HG03025 (cell line): ENCODE results near the gene POP5.
"Not testable (repeated sequence)": the region's sequence is repeated elsewhere in the genome, so short reads cannot be mapped to it uniquely, and the experiment has no call there.

ENCODE experiments used
- ATAC-seq: cut with Tn5 transposase; IDR thresholded peaks from one replicate; pipeline ENCODE4 v1.9.1; 2021; ENCODE audit warnings: mild to moderate bottlenecking, moderate library complexity; ENCODE audit not compliant: unreplicated experiment, low FRiP score

Gene POP5, protein sequence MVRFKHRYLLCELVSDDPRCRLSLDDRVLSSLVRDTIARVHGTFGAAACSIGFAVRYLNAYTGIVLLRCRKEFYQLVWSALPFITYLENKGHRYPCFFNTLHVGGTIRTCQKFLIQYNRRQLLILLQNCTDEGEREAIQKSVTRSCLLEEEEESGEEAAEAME

GRCh38 chr12:120580787-120581723, at the start of gene POP5:
Gene POP5, minus strand, starts transcription at chr12:120581402. Its CDS starts 40 bp downstream, at chr12:120581362.
- peak; percentile 80 for ATAC-seq

GRCh38 chr12:120630104-120630892, 49.1 kb upstream of the POP5 start:
- no peak for ATAC-seq

DNA sequence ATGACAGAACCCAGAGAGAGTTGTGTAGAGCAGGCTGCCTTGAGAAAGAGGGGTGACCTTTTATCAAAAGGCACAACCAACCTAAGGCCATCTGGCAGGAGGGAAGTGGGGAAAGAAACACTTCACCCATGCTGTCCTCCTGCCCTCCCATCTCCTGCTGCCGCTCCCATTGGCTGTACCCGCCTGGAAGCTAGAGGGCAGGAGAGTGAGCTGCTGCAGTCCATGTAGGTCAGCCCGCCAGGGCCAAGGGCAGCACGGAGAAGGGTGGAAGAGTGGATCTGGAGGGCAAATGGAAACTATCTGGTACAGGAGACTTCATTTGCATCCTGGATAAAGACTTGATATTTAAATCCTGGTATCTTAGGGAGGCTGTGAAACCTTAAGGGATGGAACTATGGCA, 47.7 kb upstream of the POP5 start:
- ATAC-seq: no peak

DNA sequence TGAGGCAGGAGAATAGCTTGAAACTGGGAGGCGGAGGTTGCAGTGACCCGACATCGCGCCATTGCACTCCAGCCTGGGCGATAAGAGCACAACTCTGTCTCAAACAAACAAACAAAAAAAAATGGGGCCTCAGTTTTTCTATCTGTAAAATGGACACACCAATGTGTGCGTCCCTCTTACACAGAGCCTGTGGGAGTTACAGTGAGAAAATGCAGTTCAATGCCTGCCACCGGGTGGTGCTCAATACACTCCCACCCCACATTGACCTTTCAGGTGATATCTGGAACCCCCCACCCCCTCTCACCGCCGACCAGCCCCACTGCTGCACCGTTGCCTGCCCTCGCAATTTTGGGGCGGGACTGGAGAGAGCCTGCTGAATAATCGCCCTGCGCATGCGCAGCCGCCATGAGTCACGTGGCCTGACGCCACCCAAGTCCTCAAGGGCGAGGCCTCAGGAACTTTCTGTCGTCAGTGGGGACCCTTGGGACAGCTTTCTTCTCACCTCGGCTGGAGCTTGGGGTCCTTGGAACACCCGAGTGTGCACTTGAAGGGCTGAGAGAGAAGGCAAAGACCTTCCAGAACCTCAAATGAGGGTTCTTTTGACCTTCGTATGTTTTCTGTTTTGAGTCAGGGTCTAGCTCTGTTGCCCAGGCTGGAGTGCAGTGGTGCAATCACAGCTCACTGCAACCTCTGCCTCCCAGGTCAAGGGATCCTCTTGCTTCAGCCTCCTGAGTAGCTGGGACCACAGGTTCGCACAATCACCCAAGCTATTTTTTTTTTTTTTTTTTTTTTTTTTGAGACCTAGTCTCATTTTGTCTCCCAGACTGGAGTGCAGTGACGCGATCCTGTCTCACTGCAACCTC, 44.6 kb upstream of the POP5 start:
- no peak for ATAC-seq

DNA sequence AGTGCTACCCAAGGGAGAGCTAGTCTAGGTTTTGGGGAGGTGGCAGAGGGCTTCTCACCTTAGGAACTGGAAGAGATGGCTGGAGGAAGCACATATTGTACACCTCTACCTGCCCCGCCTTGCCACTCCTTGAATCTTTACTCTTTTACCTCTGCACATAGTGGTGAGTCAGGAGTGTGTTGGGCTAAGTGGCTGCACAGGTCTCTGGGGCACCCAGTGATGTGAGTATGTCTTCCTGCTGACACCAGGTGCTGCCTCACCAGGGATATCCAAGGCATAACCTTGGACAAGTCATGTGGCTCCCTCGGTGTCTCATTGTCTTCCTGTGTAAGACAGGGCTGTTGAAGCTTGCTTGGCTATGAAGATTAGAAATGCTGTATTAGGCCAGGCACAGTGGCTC, 39.4 kb upstream of the POP5 start:
- no peak for ATAC-seq

- no peak for ATAC-seq
Observed at GRCh38 chr12:120618954-120619615, 37.9 kb upstream of the POP5 start.

DNA sequence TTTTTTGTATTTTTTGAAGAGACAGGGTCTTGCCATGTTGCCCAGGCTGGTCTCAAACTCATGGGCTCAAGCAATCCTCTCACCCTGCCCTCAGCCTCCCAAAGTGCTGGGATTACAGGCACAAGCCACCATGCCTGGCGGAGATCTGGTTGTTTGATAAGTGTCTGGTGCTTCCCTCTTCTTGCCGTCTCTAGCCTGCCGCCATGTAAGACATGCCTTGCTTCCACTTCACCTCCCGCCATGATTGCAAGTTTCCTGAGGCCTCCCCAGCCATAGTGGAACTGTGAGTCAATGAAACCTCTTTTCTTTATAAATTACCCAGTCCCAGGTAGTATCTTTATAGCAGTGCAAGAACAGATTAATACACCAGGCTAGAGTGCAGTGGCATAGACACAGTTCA, 36.6 kb upstream of the POP5 start:
- ATAC-seq: not testable (repeated sequence)

DNA sequence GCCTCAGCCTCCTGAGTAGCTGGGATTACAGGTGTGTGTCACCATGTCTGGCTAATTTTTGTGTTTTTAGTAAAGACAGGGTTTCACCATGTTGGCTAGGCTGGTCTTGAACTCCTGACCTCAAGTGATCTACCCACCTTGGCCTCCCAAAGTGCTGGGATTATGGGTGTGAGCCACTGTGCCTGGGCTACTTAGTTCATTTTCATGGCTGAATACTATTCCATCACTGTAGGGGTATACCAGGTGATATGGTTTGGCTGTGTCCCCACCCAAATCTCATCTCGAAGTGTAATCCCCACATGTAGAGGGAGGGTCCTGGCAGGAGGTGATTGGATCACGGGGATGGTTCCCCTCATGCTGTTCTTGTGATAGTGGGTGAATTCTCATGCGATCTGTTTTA, 36.0 kb upstream of the POP5 start:
- ATAC-seq: not testable (repeated sequence)

GRCh38 chr12:120614848-120615247, 33.6 kb upstream of the POP5 start:
- ATAC-seq: no peak

DNA sequence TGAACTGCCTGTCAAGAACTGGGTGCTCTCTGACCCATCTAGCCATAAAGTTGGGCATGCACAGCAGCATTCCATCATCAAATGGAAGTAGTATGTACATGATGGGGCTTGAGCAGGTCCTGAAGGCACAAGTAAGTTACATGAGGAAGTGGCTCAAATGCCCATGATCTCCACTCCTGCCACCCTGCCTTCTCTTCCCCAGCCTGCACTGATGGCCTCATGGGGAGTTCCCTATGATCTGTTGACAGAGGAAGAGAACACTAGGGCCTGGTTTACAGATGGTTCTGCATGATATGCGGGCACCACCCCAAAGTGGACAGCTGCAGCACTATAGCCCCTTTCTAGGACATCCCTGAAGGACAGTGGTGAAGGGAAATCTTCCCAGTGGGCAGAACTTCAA, 30.3 kb upstream of the POP5 start:
- ATAC-seq: not testable (repeated sequence)

- no peak for ATAC-seq
Observed at GRCh38 chr12:120610560-120610959, 29.4 kb upstream of the POP5 start.

GRCh38 chr12:120602416-120602815, 21.2 kb upstream of the POP5 start:
- ATAC-seq: not testable (repeated sequence)

DNA sequence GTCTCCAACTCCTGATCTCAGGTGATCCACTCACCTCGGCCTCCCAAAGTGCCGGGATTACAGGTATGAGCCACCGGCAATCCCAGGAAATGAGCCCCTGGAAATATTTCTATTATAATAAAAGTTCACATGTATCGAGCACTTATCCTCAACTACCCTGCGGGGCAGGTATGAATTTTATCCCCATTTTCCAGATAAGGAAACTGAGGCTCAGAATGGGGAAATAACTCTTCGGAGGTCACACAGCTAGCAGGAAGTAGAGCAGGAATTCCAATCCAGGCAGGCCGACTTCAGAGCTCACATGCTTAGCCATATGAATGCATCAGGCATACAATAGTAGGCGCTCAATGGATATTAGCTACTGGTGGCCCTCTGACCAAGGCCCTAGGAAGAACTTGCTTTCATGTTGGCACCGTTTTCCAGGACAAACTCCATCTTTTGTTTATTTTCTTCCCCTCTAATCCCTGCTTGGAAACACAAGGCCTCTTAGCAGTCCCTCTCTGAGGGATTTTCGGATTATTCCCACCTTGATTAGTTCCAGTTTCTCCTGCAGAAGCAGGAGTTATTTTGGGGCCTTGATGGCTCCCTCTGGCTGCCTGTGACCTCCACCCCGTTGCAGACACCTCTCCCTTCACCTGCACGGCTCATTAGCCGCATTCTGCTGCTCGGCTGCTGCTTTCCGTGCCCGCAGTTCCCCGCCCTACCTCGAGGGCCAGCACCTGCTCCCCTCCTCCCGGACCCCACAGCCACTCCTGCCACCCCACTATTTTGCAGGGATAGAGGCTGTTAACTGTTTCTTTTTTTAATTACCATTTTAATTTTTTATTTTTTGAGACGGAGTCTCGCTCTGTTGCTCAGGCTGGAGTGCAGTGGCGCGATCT, 18.7 kb upstream of the POP5 start:
- ATAC-seq: no peak

DNA sequence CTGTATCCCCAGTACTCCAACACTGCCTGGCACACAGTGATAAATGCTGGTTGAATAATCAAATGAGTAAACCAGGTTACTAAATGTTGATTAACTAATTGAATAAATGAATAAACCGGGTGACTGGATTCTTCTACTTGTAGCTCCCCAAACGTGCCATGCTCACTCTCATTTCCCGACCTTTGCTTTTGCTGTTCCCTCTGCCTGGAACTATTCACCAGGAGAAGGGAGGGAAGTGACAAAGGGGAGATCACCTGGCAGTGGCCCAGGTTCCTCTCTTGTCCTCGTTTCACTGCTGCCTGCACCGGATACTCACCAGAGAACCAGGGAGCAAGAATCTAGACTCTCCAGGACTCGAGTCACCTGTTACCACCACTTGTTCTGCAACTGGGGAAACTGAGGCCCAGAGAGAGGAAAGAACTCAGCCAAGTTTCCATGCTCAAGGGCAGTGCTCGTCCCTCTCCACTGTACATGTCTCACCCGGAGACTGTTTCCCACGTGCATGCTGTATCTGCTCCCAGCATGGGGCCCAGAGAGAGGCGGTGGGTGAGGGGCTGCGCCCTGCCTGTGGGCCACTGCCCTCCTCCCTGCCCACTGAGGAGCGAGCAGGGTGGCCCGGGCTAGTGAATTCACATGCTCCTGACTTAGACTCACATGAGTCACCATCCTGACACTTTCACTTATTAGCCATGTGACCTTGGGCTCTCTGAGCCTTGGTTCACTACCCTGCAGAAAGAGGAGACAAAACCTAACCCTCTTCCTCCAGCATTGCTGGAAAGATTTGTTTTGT, 17.7 kb upstream of the POP5 start:
- ATAC-seq: no peak

DNA sequence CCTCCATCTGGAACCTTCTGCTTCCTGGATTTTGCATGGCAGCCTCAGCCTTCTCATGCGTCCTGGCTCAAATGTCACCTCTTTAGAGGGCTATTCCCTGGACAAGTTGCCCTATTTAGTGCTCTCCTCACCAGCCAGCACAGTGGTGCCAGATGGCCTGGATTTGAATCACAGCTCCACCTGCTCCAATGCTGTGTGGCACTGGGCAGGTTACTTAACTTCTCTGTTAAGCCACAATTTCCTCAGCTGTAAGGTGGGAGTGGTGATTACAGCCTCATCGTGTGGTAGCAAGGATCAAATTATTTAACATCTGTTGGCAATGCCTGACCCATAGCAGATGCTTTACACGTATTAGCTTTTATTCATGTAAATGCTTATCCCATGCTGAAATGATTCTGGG, 16.7 kb upstream of the POP5 start:
- ATAC-seq: no peak

- no peak for ATAC-seq
Observed at GRCh38 chr12:120596901-120597300, 15.7 kb upstream of the POP5 start.

DNA sequence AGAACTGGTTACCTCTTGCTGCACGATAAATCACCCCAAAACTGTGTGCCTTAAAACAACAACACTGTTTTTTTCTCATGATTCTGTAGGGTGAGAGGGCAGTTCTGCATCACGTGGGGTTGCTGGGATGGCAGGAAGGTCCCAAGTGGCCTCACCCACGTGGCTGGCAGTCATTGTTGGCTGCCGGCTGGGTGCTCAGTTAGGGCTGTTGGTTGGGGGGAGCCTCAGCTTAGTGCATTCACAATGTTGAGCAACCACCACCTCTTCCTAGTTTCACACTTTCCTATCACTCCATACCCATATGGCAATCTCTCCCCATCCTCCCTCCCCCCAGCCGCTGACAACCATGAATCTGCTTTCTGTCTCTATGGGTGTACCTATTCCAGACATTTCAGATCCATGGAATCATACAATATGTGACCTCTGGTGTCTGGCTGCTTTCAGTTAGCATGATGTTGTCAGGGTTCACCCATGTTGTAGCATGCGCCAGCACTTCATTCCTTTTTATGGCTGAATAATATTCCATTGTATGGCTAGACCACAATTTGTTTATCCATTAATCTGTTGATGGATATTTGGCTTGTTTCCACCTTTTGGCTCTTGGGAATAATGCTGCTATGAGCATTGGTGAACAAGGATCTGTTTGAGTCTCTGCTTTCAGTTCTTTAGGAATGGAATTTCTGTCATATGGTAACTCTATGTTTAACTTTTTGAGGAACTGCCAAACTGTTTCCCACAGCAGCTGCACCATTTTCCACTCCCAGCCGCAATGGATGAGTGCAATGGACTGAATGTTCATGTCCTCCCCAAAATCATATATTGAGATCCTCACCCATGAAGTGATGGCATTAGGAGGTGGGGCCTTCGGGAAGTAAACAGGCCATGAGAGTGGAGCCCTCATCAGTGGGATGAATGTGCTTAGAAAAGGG, 11.2 kb upstream of the POP5 start:
- ATAC-seq: no peak
